ENCODE data around the gene NSMCE4A. TPM values are rescaled to one million over a fixed set of nuclear protein-coding genes. Genes with fewer than 3 reads are reported as not detected.

Gene NSMCE4A
- total RNA-seq, 4 donors from 2014 or later = 65.2 to 135 (median 85.1) TPM

DNA sequence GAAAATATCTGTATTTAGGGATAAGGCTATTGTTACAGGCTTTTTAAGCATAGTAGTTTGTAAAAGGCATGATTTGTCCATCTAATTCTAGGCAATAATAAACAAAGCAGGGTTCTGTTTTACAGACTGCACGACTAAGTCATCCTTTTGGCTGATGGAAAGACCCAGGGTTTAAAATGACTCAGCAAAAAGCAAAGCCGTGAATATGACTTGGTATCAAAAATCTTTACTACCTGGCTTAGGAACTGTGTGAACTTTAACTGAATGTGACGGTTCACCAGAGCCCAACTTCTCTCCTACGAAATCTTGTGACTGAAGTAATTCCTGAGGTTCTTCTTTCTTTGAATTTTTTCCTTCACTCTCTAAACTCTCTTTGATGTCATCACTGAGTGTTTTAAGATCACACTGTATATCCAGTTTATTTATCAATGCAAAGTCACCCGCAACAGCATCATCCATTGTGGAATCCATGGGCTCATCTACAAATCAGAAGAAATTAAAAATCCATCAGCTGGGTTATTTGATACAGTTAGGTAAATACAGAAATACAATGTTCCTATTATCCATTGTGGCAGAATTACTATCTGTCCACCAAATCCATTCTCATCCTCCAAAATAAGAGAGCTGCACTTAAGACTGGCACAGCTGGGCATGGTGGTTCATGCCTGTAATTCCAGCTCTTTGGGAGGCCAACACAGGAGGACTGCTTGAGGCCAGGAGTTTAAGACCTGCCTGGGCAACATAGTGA lies 64.2 kb downstream of the NSMCE4A start:
- H3K27me3 ChIP-seq = no peaks in the 10 kb centered on the region
- H3K4me3 ChIP-seq = no peak overlapping the region
- ATAC-seq = no peak
- 37 to 40% methylated on average over 5 of the region's 5 CpGs for WGBS, 2 donors (ENCODE audit: low coverage in 1 of 2)
- H3K4me1 ChIP-seq = peaks cover 0 to 12% (median 0%) of the 10 kb centered on the region in 3 donors
- peaks cover 0 to 66% of the 10 kb centered on the region in 2 donors for H3K36me3 ChIP-seq
- H3K27ac ChIP-seq = peak overlapping the region in 2 of 4 donors; percentile 47 to 61
- H3K9me3 ChIP-seq = no peaks in the 10 kb centered on the region
- TF ChIP-seq POLR2AphosphoS5 (IDR thresholded peaks at IDR 0.05) (peak; percentile 6), POLR2A (IDR thresholded peaks at IDR 0.05) (no peak), EP300 (IDR thresholded peaks at IDR 0.05) (no peak)
- TF ChIP-seq, protein P1, sequence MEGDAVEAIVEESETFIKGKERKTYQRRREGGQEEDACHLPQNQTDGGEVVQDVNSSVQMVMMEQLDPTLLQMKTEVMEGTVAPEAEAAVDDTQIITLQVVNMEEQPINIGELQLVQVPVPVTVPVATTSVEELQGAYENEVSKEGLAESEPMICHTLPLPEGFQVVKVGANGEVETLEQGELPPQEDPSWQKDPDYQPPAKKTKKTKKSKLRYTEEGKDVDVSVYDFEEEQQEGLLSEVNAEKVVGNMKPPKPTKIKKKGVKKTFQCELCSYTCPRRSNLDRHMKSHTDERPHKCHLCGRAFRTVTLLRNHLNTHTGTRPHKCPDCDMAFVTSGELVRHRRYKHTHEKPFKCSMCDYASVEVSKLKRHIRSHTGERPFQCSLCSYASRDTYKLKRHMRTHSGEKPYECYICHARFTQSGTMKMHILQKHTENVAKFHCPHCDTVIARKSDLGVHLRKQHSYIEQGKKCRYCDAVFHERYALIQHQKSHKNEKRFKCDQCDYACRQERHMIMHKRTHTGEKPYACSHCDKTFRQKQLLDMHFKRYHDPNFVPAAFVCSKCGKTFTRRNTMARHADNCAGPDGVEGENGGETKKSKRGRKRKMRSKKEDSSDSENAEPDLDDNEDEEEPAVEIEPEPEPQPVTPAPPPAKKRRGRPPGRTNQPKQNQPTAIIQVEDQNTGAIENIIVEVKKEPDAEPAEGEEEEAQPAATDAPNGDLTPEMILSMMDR (IDR thresholded peaks at IDR 0.05) = no peak

Small RNA genes within 50 kb of the gene (small RNA-seq; reads per million reads assigned to genes)
- gene RF02219 = 0 reads per million in 4 donors

Other genes starting within 250 kb of the NSMCE4A start
- gene ATE1, start 47.2 kb downstream of the NSMCE4A start, total RNA-seq = 10 to 100 TPM; 24.6 to 38.2 (median 32.6) TPM
- gene TACC2, start 13.9 kb upstream of the NSMCE4A start, total RNA-seq = 100 to 1,000 TPM in 1 of 4 donors, 10 to 100 TPM in 3; 63.1 to 102 (median 74.9) TPM